Measurements from ENCODE around the gene CMIP.
A peak's percentile ranks its signal among the peaks of the same experiment; 100 is the strongest.

The CMIP gene

DNA sequence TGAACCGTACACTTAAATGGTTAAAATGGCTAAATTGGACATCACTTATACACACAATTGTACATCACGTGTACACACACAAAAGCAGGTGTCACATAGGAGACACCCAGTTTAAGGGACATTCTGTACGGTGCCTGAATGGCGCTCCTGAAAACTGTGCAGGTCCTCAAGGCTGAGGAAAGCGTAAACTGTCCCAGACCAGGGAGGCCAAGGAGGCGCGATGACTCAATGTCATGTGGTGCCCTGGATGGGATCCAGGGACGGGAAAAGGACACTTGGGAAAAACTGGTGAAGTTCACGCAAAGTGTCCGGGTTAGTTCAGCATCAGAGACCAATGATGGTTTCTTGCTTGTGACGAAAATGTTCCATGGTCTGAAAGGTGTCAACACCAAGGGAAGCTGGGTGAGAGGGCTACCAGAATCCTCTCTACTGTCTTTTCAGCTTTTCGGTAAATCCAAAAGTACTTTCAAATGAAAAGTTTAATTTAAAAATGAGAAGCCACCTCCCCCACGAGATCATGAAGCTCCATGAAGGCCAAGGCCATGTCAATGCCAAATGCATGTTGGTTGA lies 112.2 kb downstream of the CMIP start:
- no peaks in the 10 kb centered on the region for H3K9me3 Mint-ChIP-seq
- H3K36me3 Mint-ChIP-seq (ENCODE audit: low read depth) = peaks cover 3% of the 10 kb centered on the region
- DNase-seq = no peak
- no peaks in the 10 kb centered on the region for H3K27me3 Mint-ChIP-seq
- peaks cover 39% of the 10 kb centered on the region for H3K4me1 Mint-ChIP-seq (ENCODE audit: low read depth)
- no peak overlapping the region for H3K4me3 Mint-ChIP-seq
- no peak overlapping the region for H3K27ac Mint-ChIP-seq

GRCh38 chr16:81558077-81558443 lies 113.5 kb downstream of the CMIP start:
- H3K4me1 Mint-ChIP-seq (ENCODE audit: low read depth) = peaks cover 30% of the 10 kb centered on the region
- no peak overlapping the region for H3K4me3 Mint-ChIP-seq
- no peaks in the 10 kb centered on the region for H3K9me3 Mint-ChIP-seq
- H3K27me3 Mint-ChIP-seq = no peaks in the 10 kb centered on the region
- no peak overlapping the region for H3K27ac Mint-ChIP-seq
- DNase-seq = no peak
- H3K36me3 Mint-ChIP-seq (ENCODE audit: low read depth) = peaks cover 3% of the 10 kb centered on the region

DNA sequence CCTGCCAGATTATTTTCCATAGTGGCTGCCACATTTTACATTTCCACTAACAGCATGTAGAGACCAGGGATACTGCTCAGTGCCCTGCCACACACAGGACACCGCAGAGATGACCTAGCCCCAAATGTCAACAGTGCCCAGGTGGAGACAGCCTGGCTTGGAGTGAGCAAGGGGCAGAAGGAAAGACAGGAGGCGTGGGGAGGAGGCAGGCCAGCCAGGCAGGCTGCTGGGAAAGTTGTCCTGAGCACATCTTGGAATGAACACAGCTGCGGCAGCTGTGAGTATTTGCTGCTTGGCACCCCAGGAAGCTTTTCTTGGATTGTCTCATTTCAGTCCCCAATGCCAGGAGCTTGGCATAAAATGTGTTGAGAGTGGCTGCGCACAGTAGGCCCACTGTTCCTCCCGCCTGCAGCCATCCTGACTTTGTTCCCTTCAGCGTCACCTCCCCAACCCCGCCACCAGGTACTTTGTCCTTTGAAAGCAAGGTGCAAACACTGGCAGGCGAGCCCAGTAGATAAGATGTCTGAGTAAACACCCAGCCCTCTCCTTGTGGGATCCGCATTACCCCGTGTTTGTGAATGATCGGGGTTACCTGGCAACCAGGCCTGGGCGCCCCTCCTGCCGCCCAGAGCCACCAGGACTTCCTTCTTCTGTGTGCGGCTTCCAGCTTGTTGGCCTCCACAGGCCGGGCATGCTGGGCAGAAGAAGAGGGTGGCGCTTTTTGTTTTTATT lies 114.0 kb downstream of the CMIP start:
- Mint-ChIP-seq H3K27ac (no peak overlapping the region), H3K9me3 (no peaks in the 10 kb centered on the region), H3K36me3 (ENCODE audit: low read depth) (peaks cover 3% of the 10 kb centered on the region), H3K4me1 (ENCODE audit: low read depth) (peaks cover 25% of the 10 kb centered on the region), H3K4me3 (no peak overlapping the region), H3K27me3 (no peaks in the 10 kb centered on the region)
- DNase-seq = no peak

GRCh38 chr16:81560979-81561657 lies 116.5 kb downstream of the CMIP start:
- DNase-seq = no peak
- Mint-ChIP-seq H3K27me3 (no peaks in the 10 kb centered on the region), H3K27ac (no peak overlapping the region), H3K4me1 (ENCODE audit: low read depth) (peaks cover 19% of the 10 kb centered on the region), H3K36me3 (ENCODE audit: low read depth) (peaks cover 3% of the 10 kb centered on the region), H3K9me3 (no peaks in the 10 kb centered on the region), H3K4me3 (no peak overlapping the region)

DNA sequence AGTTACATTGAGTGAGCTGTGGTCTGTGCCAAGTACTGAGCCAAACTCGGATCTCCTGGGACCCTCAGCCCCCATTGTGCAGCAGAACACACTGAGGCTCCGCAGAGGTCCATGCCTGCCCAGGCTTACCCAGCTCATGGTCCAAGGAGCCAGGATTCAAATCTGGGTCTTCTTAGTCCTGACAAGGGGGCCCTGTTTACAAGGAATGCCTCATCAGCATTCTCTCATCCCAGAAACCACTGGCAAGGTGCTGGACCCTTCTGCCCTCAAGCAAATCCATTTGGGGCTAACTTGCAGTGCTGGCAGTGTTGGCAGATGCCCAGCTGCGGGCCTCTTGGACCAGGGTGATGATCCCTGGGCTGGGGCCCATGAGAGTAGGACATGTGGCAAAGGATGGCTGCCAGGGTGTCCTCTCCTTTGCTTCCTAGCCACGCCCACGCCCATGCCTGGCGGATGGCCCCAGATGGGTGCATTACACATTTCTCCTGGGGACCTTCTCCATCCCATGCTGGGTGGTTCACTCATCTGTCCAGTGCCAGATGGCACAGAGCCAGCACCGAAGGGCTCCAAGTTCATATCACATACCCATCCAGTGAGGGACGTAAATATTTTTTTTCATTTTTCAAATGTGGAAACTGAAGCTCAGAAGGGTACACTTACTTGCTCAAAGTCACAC lies 117.7 kb downstream of the CMIP start:
- H3K36me3 Mint-ChIP-seq (ENCODE audit: low read depth) = peaks cover 3% of the 10 kb centered on the region
- H3K4me1 Mint-ChIP-seq (ENCODE audit: low read depth) = peaks cover 16% of the 10 kb centered on the region
- DNase-seq = no peak
- H3K9me3 Mint-ChIP-seq = no peaks in the 10 kb centered on the region
- H3K27me3 Mint-ChIP-seq = no peaks in the 10 kb centered on the region
- H3K4me3 Mint-ChIP-seq = no peak overlapping the region
- no peak overlapping the region for H3K27ac Mint-ChIP-seq

- no peaks in the 10 kb centered on the region for H3K27me3 Mint-ChIP-seq
- no peak for DNase-seq
- peaks cover 3% of the 10 kb centered on the region for H3K36me3 Mint-ChIP-seq (ENCODE audit: low read depth)
- H3K4me1 Mint-ChIP-seq (ENCODE audit: low read depth) = peaks cover 22% of the 10 kb centered on the region
- H3K9me3 Mint-ChIP-seq = no peaks in the 10 kb centered on the region
- H3K4me3 Mint-ChIP-seq = no peak overlapping the region
- H3K27ac Mint-ChIP-seq = no peak overlapping the region
Measured at GRCh38 chr16:81562926-81563325, 118.3 kb downstream of the CMIP start.

GRCh38 chr16:81564421-81564911 lies 119.9 kb downstream of the CMIP start:
- H3K36me3 Mint-ChIP-seq (ENCODE audit: low read depth) = peaks cover 3% of the 10 kb centered on the region
- H3K27me3 Mint-ChIP-seq = no peaks in the 10 kb centered on the region
- no peaks in the 10 kb centered on the region for H3K9me3 Mint-ChIP-seq
- no peak overlapping the region for H3K4me3 Mint-ChIP-seq
- peaks cover 34% of the 10 kb centered on the region for H3K4me1 Mint-ChIP-seq (ENCODE audit: low read depth)
- no peak overlapping the region for H3K27ac Mint-ChIP-seq
- DNase-seq = no peak

DNA sequence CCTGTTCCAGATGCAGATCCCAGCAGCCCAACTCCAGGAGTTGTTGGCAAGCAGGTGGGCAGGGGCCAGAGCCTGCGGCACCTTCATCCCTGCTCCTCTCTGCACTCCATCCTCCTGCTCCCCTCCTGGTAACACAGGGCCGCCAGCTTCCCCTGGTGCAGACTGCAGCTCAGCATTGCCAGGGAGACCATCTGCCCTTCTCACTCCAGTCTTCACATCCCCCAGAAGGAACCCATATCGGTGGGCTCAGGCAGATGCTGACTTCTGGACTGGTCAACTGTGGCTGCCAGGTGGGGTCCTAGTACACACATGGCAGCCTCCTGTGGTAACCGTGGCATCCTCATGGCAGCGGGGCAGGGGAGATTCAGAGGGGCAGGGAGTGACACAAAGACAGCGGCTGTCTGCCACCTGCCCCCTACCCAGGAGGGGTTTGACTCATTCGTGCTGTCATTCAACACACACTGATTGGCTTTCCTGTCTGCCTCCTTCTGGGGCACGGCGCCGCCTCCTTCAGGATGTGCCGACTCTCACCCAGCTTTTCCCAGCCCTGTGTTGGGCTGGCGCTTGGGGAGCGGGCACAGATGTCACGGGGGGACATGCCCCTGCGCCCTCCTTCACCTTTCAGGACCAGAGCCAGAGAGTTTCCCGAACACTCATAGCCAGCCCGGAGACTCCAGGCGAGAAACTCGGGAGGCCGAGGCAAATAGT lies 120.9 kb downstream of the CMIP start:
- Mint-ChIP-seq H3K4me3 (no peak overlapping the region), H3K36me3 (ENCODE audit: low read depth) (peaks cover 3% of the 10 kb centered on the region), H3K27ac (no peak overlapping the region), H3K4me1 (ENCODE audit: low read depth) (peaks cover 39% of the 10 kb centered on the region), H3K9me3 (no peaks in the 10 kb centered on the region), H3K27me3 (no peaks in the 10 kb centered on the region)
- no peak for DNase-seq

GRCh38 chr16:81566086-81567007 lies 121.7 kb downstream of the CMIP start:
- H3K4me1 Mint-ChIP-seq (ENCODE audit: low read depth) = peaks cover 36% of the 10 kb centered on the region
- H3K36me3 Mint-ChIP-seq (ENCODE audit: low read depth) = peaks cover 3% of the 10 kb centered on the region
- no peak overlapping the region for H3K27ac Mint-ChIP-seq
- no peaks in the 10 kb centered on the region for H3K27me3 Mint-ChIP-seq
- H3K4me3 Mint-ChIP-seq = no peak overlapping the region
- DNase-seq = no peak
- H3K9me3 Mint-ChIP-seq = no peaks in the 10 kb centered on the region

GRCh38 chr16:81567087-81567486 lies 122.5 kb downstream of the CMIP start:
- H3K4me3 Mint-ChIP-seq = no peak overlapping the region
- H3K4me1 Mint-ChIP-seq (ENCODE audit: low read depth) = peaks cover 32% of the 10 kb centered on the region
- no peak overlapping the region for H3K27ac Mint-ChIP-seq
- DNase-seq = no peak
- no peaks in the 10 kb centered on the region for H3K27me3 Mint-ChIP-seq
- H3K36me3 Mint-ChIP-seq (ENCODE audit: low read depth) = peaks cover 3% of the 10 kb centered on the region
- no peaks in the 10 kb centered on the region for H3K9me3 Mint-ChIP-seq

GRCh38 chr16:81567987-81568748 lies 123.6 kb downstream of the CMIP start:
- peak overlapping the region; percentile 36 for H3K4me3 Mint-ChIP-seq
- peaks cover 3% of the 10 kb centered on the region for H3K36me3 Mint-ChIP-seq (ENCODE audit: low read depth)
- no peaks in the 10 kb centered on the region for H3K27me3 Mint-ChIP-seq
- peak overlapping the region; percentile 94 for H3K27ac Mint-ChIP-seq
- DNase-seq = peak; percentile 71
- H3K4me1 Mint-ChIP-seq (ENCODE audit: low read depth) = peaks cover 34% of the 10 kb centered on the region
- H3K9me3 Mint-ChIP-seq = no peaks in the 10 kb centered on the region

- Mint-ChIP-seq H3K4me3 (peak overlapping the region; percentile 36), H3K36me3 (ENCODE audit: low read depth) (peaks cover 3% of the 10 kb centered on the region), H3K4me1 (ENCODE audit: low read depth) (peaks cover 34% of the 10 kb centered on the region), H3K27me3 (no peaks in the 10 kb centered on the region), H3K27ac (peak overlapping the region; percentile 94), H3K9me3 (no peaks in the 10 kb centered on the region)
- DNase-seq = no peak
Measured at GRCh38 chr16:81568749-81569087, 124.1 kb downstream of the CMIP start.
